Body of pancreas (tissue), 4 donors: Measurements from ENCODE around the gene SLC22A23. TPM values are rescaled to one million over a fixed set of nuclear protein-coding genes. Genes with fewer than 3 reads are reported as not detected.

ENCODE experiments used
- ATAC-seq: fragments of 150-250 bp; one replicate; pipeline ENCODE4 v1.9.1; 2016
- DNase-seq, 4 donors: peaks; one replicate each; pipeline ENCODE4 v3.0.0-alpha.2; 2019
- H3K27ac ChIP-seq, 4 donors: fragments of 200-600 bp; sonication (generic); 1 replicate in 3 of 4; 2 replicates in 1 of 4; pipeline versions ENCODE4 v1.5.1 to v1.6.1; 2016 to 2019; ENCODE audit warnings: mild to moderate bottlenecking in 1 of 4, mixed read lengths in 1 of 4, moderate library complexity in 1 of 4
- H3K27me3 ChIP-seq, 2 donors: fragments of 200-600 bp; sonication (generic); one replicate each; pipeline ENCODE4 v1.6.0; 2016; ENCODE audit warnings: mild to moderate bottlenecking in 1 of 2
- H3K36me3 ChIP-seq, 2 donors: fragments of 200-600 bp; sonication (generic); replicated peaks in 1 of 2; 2 replicates each; pipeline ENCODE4 v1.5.1; 2016; ENCODE audit warnings: low read depth in 2 of 2; ENCODE audit not compliant: insufficient read depth in 1 of 2
- H3K4me1 ChIP-seq: fragments of 200-600 bp; sonication (generic); one replicate; pipeline ENCODE4 v1.6.0; 2016
- H3K4me3 ChIP-seq, 2 donors: fragments of 200-600 bp; sonication (generic); 1 replicate in 1 of 2; 2 replicates in 1 of 2; pipeline ENCODE4 v1.5.1; 2016 to 2019
- H3K9me3 ChIP-seq, 3 donors: fragments of 200-600 bp; sonication (generic); 1 replicate in 2 of 3; 2 replicates in 1 of 3; pipeline ENCODE4 v1.5.1; 2016
- POLR2A ChIP-seq, 3 donors: fragments of 450-650 bp; IDR thresholded peaks; one replicate each; pipeline ENCODE4 v1.6.1; 2016; ENCODE audit warnings: antibody characterized with exemption in 3 of 3, mild to moderate bottlenecking in 2 of 3
- WGBS, 2 donors: methylation state at CpG; one replicate each; pipeline ENCODE4 v1.1.5; 2017; 5-methylcytosine and 5-hydroxymethylcytosine counted together
- intact Hi-C: fragments of 100-400 bp; cut with DNase I; formaldehyde crosslinking; loops from one replicate; pipeline ENCODE4 v1.15.1; 2023
- total RNA-seq, 2 donors: library from RNA; depleted of rRNA; stranded (reverse); fragments of >200 nt; gene quantifications; one replicate each; pipeline ENCODE4 v1.1.0, GENCODE V29; 2016
- TF ChIP-seq, protein P1 (sequence below), 7 experiments: fragments of 450-650 bp in 4 of 7; fragments of 200-600 bp in 3 of 7; sonication (generic) in 3 of 7; IDR thresholded peaks; one replicate each; pipeline ENCODE4 v1.5.1; 2016 to 2019; ENCODE audit warnings: antibody characterized with exemption in 7 of 7

The SLC22A23 gene
- total RNA-seq, 2 donors from 2014 or later, result 20.4 to 32.2 TPM

DNA sequence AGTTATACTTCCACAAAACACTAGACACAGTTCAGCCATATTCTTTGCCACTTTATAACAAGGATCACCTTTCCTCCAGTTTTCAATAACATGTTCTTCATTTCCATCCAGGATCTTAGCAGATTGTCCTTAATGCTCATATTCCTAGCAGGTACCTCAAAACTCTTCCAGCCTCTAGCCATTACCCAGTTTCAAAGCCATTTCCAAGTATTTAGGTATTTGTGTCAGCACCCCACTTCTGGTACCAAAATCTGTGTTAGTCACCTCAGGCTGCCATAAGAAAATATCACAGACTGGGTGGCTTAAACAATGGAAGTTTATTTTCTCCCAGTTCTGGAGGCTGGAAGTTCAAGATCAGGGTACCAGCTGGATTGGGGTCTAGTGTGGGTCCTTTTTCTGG lies 23.2 kb upstream of the SLC22A23 start:
- intact Hi-C loops, result no loop called here
- DNase-seq (no peak), ATAC-seq (no peak)
- peaks cover 0 to 7% (median 0%) of the 10 kb centered on the region in 3 donors for H3K9me3 ChIP-seq
- H3K36me3 ChIP-seq, result no peaks in the 10 kb centered on the region
- H3K4me3 ChIP-seq, result no peak overlapping the region
- no peak overlapping the region for H3K27ac ChIP-seq
- H3K27me3 ChIP-seq, result no peaks in the 10 kb centered on the region
- no peaks in the 10 kb centered on the region for H3K4me1 ChIP-seq
- TF ChIP-seq, protein P1, sequence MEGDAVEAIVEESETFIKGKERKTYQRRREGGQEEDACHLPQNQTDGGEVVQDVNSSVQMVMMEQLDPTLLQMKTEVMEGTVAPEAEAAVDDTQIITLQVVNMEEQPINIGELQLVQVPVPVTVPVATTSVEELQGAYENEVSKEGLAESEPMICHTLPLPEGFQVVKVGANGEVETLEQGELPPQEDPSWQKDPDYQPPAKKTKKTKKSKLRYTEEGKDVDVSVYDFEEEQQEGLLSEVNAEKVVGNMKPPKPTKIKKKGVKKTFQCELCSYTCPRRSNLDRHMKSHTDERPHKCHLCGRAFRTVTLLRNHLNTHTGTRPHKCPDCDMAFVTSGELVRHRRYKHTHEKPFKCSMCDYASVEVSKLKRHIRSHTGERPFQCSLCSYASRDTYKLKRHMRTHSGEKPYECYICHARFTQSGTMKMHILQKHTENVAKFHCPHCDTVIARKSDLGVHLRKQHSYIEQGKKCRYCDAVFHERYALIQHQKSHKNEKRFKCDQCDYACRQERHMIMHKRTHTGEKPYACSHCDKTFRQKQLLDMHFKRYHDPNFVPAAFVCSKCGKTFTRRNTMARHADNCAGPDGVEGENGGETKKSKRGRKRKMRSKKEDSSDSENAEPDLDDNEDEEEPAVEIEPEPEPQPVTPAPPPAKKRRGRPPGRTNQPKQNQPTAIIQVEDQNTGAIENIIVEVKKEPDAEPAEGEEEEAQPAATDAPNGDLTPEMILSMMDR (IDR thresholded peaks at IDR 0.05), result no peak
- no peak for TF ChIP-seq POLR2A (IDR thresholded peaks at IDR 0.05)

DNA sequence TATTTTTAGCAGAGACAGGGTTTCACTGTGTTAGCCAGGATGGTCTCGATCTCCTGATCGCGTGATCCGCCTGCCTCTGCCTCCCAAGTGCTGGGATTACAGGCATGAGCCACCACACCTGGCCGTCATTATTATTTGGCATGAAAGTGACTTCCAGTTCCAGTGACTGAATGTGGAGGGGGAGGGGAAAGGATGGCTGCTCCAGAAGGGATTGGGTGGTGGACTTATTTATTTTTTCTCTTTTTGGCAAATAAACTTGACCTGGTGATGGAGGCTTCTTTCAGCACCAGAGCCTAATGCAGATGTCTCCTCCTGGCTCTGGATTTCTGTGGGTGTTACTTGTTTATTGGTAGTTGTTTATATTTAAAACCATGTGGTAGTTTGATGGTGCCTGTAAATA lies 16.9 kb upstream of the SLC22A23 start:
- H3K27ac ChIP-seq, result no peak overlapping the region
- peaks cover 12% of the 10 kb centered on the region for H3K4me1 ChIP-seq
- H3K4me3 ChIP-seq, result no peak overlapping the region
- TF ChIP-seq, protein P1 (IDR thresholded peaks at IDR 0.05), result no peak
- no peak for TF ChIP-seq POLR2A (IDR thresholded peaks at IDR 0.05)
- 88 to 90% methylated on average over 5 of the region's 5 CpGs for WGBS, 2 donors
- intact Hi-C loops, result no loop called here
- ATAC-seq, result no peak
- H3K9me3 ChIP-seq, result no peaks in the 10 kb centered on the region
- H3K36me3 ChIP-seq, result no peaks in the 10 kb centered on the region
- no peak for DNase-seq
- H3K27me3 ChIP-seq, result no peaks in the 10 kb centered on the region

DNA sequence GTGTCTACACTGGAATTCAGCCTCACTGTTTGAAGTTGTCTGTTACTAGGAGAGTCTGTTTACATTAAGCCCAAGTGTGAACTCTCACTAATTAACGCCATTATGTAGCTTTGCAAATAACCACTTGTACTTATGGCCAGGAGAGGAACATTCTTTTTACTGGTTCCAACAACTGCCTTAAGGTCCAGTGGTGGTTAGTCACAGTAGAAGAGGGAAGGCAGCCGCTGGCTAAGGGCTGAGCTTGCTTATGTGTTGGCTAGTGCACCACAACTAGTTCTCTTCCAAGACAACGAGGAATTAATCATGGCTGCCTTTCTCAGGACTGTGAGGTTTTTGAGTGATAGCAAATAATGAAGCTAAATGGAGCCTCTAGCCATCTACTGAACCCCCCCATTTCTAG lies 14.9 kb upstream of the SLC22A23 start:
- DNase-seq (peak in 1 of 4 donors; percentile 14), ATAC-seq (no peak)
- peaks cover 12% of the 10 kb centered on the region for H3K4me1 ChIP-seq
- H3K36me3 ChIP-seq, result no peaks in the 10 kb centered on the region
- WGBS, 2 donors, result 47 to 68% methylated on average over 3 of the region's 3 CpGs
- H3K4me3 ChIP-seq, result no peak overlapping the region
- H3K27me3 ChIP-seq, result no peaks in the 10 kb centered on the region
- H3K9me3 ChIP-seq, result no peaks in the 10 kb centered on the region
- TF ChIP-seq, protein P1 (IDR thresholded peaks at IDR 0.05), result no peak
- intact Hi-C loops, result no loop called here
- no peak overlapping the region for H3K27ac ChIP-seq

- DNase-seq, result peak in 3 of 4 donors; percentile 12 to 52 (median 15)
- TF ChIP-seq, protein P1 (IDR thresholded peaks at IDR 0.05), result no peak
- no peak for TF ChIP-seq POLR2A (IDR thresholded peaks at IDR 0.05)
These were observed 14.4 kb upstream of the SLC22A23 start for GRCh38 chr6:3471286-3471685.

DNA sequence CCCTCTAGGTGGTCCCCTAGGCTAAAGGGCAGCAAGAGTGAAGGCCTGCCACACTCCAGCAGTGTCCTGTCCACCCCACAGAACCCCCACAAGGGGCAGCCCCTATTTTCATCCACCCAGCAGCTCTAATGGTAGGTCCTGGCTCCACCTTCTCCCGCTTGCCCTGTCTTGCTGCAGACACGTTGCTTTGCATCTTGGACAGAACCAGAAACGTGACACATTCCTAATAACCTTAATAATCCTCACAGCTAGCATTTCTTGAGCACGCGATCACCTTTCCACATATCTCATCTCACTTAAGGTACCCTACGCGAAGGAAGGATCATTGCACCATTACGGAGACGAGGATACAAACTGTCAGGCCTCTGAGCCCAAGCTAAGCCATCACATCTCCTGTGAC lies 11.7 kb upstream of the SLC22A23 start:
- H3K36me3 ChIP-seq, result no peaks in the 10 kb centered on the region
- DNase-seq, result no peak
- no peak overlapping the region for H3K27ac ChIP-seq
- no peaks in the 10 kb centered on the region for H3K27me3 ChIP-seq
- H3K9me3 ChIP-seq, result no peaks in the 10 kb centered on the region
- 87 to 92% methylated on average over 9 of the region's 9 CpGs for WGBS, 2 donors
- TF ChIP-seq, protein P1 (IDR thresholded peaks at IDR 0.05), result no peak
- no peak for TF ChIP-seq POLR2A (IDR thresholded peaks at IDR 0.05)
- peaks cover 12% of the 10 kb centered on the region for H3K4me1 ChIP-seq
- ATAC-seq, result no peak
- intact Hi-C loops, result no loop called here
- no peak overlapping the region for H3K4me3 ChIP-seq

More at GRCh38 chr6:3471286-3471685, 14.4 kb upstream of the SLC22A23 start:
- no peak overlapping the region for H3K27ac ChIP-seq
- ATAC-seq, result no peak
- H3K4me1 ChIP-seq, result peaks cover 12% of the 10 kb centered on the region
- intact Hi-C loops, result no loop called here
- H3K9me3 ChIP-seq, result no peaks in the 10 kb centered on the region
- no peaks in the 10 kb centered on the region for H3K36me3 ChIP-seq
- WGBS, 2 donors, result 56 to 65% methylated on average over 5 of the region's 5 CpGs
- no peaks in the 10 kb centered on the region for H3K27me3 ChIP-seq
- H3K4me3 ChIP-seq, result no peak overlapping the region
